GM12892 (cell line): ENCODE measurements around the gene FCER1G.
"Not testable (repeated sequence)": the region's sequence is repeated elsewhere in the genome, so short reads cannot be mapped to it uniquely, and the experiment has no call there.

Experiments used
- POLR2A ChIP-seq: IDR thresholded peaks from 2 replicates; pipeline ENCODE4 v1.6.1; 2011; ENCODE audit warnings: low read depth, low read length, control low read depth
- POLR2AphosphoS5 ChIP-seq: IDR thresholded peaks from 2 replicates; pipeline ENCODE4 v1.6.1; 2011; ENCODE audit warnings: low read depth, low read length, control low read depth
- TAF1 ChIP-seq: IDR thresholded peaks from 2 replicates; pipeline ENCODE4 v1.6.1; 2011; ENCODE audit warnings: low read depth, mild to moderate bottlenecking, control low read depth, low read length, borderline replicate concordance

GRCh38 chr1:161257109-161257508, 42.0 kb downstream of the FCER1G start:
- not testable (repeated sequence) for TF ChIP-seq TAF1, POLR2AphosphoS5, POLR2A
